HCT116 (cell line): ENCODE data around the gene MYO1A. TPM values are rescaled to one million over a fixed set of nuclear protein-coding genes. Genes with fewer than 3 reads are reported as not detected.

Experiments used
- ATAC-seq: fragments of 200-7000 bp; cut with Tn5 transposase; 2 replicates; pipeline ENCODE4 v1.9.1; 2020; ENCODE audit warnings: mild to moderate bottlenecking, moderate library complexity
- BruUV-seq: library from RNA; stranded (reverse); fragments of 400-500 nt; replicated peaks from 2 replicates; lab custom pipeline; 2021; lab: Mats Ljungman, UMichigan
- CTCF ChIA-PET: fragments of 300-600 bp; sonication (Branson Sonifier 250); formaldehyde crosslinking; loops from one replicate; lab custom pipeline; 2021; ENCODE audit warnings: antibody characterized with exemption; lab: Charles Lee
- POLR2A ChIA-PET: fragments of 300-600, 350-600 bp; sonication (Branson Sonifier 250); formaldehyde crosslinking; loops from one replicate; lab custom pipeline; 2021; ENCODE audit warnings: antibody characterized with exemption; lab: Charles Lee
- RAD21 ChIA-PET, 2 experiments: fragments of 300-600 bp; sonication (Branson Sonifier 250); formaldehyde crosslinking; loops; one replicate each; lab custom pipeline; 2023; ENCODE audit warnings: low total read pairs in 2 of 2; ENCODE audit not compliant: uncharacterized antibody in 2 of 2, unreplicated experiment in 2 of 2, low non-redundant PET in 1 of 2; lab: Charles Lee
- DNase-seq: peaks from one replicate; pipeline ENCODE4 v3.0.0-alpha.2; 2010; ENCODE audit warnings: low read depth, low spot score
- H2AFZ ChIP-seq: fragments of 200-600 bp; shearing (Covaris generic), sonication (generic); 2 replicates; pipeline ENCODE4 v1.6.1; 2017; ENCODE audit warnings: low read depth, mixed run types, mixed read lengths, antibody characterized with exemption, low read length; ENCODE audit not compliant: poor library complexity, severe bottlenecking
- H3K27ac ChIP-seq: 2 replicates; pipeline ENCODE4 v1.5.1; 2012; ENCODE audit warnings: low read depth, low read length
- H3K27me3 ChIP-seq: fragments of 200-600 bp; sonication (generic); 2 replicates; pipeline ENCODE4 v1.6.1; 2016; ENCODE audit warnings: mixed run types, low read length, mixed read lengths; ENCODE audit not compliant: insufficient read depth
- H3K36me3 ChIP-seq, 2 experiments: fragments of 200-500 bp in 1 of 2; fragments of 200-600 bp in 1 of 2; sonication (Bioruptor generic) in 1 of 2; sonication (generic) in 1 of 2; 2 replicates each; pipeline versions ENCODE4 v1.5.1 to v1.6.1; 2014 to 2016; ENCODE audit warnings: low read length in 2 of 2, inconsistent platforms in 1 of 2, mixed read lengths in 1 of 2, mixed run types in 1 of 2; ENCODE audit not compliant: insufficient read depth in 2 of 2, control insufficient read depth in 1 of 2
- H3K4me1 ChIP-seq, 2 experiments: fragments of 200-600 bp in 1 of 2; sonication (generic) in 1 of 2; 2 replicates each; pipeline versions ENCODE4 v1.5.1 to v1.6.1; 2012 to 2017; ENCODE audit warnings: low read length in 2 of 2, inconsistent platforms in 1 of 2, mild to moderate bottlenecking in 1 of 2, mixed read lengths in 1 of 2, mixed run types in 1 of 2, moderate library complexity in 1 of 2; ENCODE audit not compliant: insufficient read depth in 2 of 2, control insufficient read depth in 1 of 2
- H3K4me2 ChIP-seq: fragments of 200-600 bp; sonication (generic); 2 replicates; pipeline ENCODE4 v1.6.1; 2017; ENCODE audit warnings: mixed run types, low read length, mixed read lengths
- H3K4me3 ChIP-seq, 2 experiments: fragments of 200-600 bp in 1 of 2; sonication (generic) in 1 of 2; replicated peaks in 1 of 2; 2 replicates each; pipeline ENCODE4 v1.5.1; 2011 to 2016; ENCODE audit warnings: low read length in 2 of 2, control low read depth in 1 of 2, low read depth in 1 of 2, mild to moderate bottlenecking in 1 of 2, mixed read lengths in 1 of 2, mixed run types in 1 of 2
- H3K79me2 ChIP-seq: fragments of 200-600 bp; sonication (generic); 2 replicates; pipeline ENCODE4 v1.6.1; 2017; ENCODE audit warnings: mild to moderate bottlenecking, mixed run types, low read length, moderate library complexity, mixed read lengths; ENCODE audit not compliant: insufficient read depth
- H3K9ac ChIP-seq: fragments of 200-600 bp; sonication (generic); 2 replicates; pipeline ENCODE4 v1.6.1; 2016; ENCODE audit warnings: low read length, mixed read lengths
- H3K9me2 ChIP-seq: fragments of 200-600 bp; sonication (generic), shearing (Covaris generic); 2 replicates; pipeline ENCODE4 v1.6.1; 2017; ENCODE audit warnings: mixed run types, mild to moderate bottlenecking, moderate library complexity; ENCODE audit not compliant: insufficient read depth
- H3K9me3 ChIP-seq, 2 experiments: fragments of 200-500 bp in 1 of 2; fragments of 200-600 bp in 1 of 2; sonication (Bioruptor generic) in 1 of 2; sonication (generic) in 1 of 2; 2 replicates each; pipeline ENCODE4 v1.6.1; 2014 to 2017; ENCODE audit warnings: low read length in 2 of 2, mixed read lengths in 2 of 2, inconsistent platforms in 1 of 2, low read depth in 1 of 2, mild to moderate bottlenecking in 1 of 2, mixed run types in 1 of 2, moderate library complexity in 1 of 2; ENCODE audit not compliant: control insufficient read depth in 1 of 2, insufficient read depth in 1 of 2
- H4K20me1 ChIP-seq: fragments of 200-600 bp; sonication (generic), shearing (Covaris generic); 2 replicates; pipeline ENCODE4 v1.6.1; 2017; ENCODE audit warnings: mixed run types, mild to moderate bottlenecking, moderate library complexity; ENCODE audit not compliant: insufficient read depth
- CEBPB ChIP-seq: IDR thresholded peaks from 2 replicates; pipeline ENCODE4 v1.6.1; 2012; ENCODE audit warnings: low read depth
- EGR1 ChIP-seq: IDR thresholded peaks from 2 replicates; pipeline ENCODE4 v1.6.1; 2012; ENCODE audit warnings: low read depth
- ELF1 ChIP-seq: IDR thresholded peaks from 2 replicates; pipeline ENCODE4 v1.6.1; 2012; ENCODE audit warnings: low read depth, borderline replicate concordance
- EZH2 ChIP-seq: fragments of 200-600 bp; sonication (generic); IDR thresholded peaks from 2 replicates; pipeline ENCODE4 v1.6.1; 2017; ENCODE audit warnings: antibody characterized with exemption, mixed run types
- EZH2phosphoT487 ChIP-seq: fragments of 200-600 bp; IDR thresholded peaks from 2 replicates; pipeline ENCODE4 v1.6.1; 2018; ENCODE audit warnings: antibody characterized with exemption, borderline replicate concordance
- FOSL1 ChIP-seq: IDR thresholded peaks from 2 replicates; pipeline ENCODE4 v1.6.1; 2012; ENCODE audit warnings: low read depth
- JUND ChIP-seq: IDR thresholded peaks from 2 replicates; pipeline ENCODE4 v1.6.1; 2012
- POLR2A ChIP-seq: IDR thresholded peaks from 2 replicates; pipeline ENCODE4 v1.7.0; 2011; ENCODE audit warnings: borderline replicate concordance; ENCODE audit not compliant: insufficient read depth, insufficient read length; ENCODE audit errors: extremely low read depth
- POLR2AphosphoS5 ChIP-seq: IDR thresholded peaks from 2 replicates; pipeline ENCODE4 v1.6.1; 2011; ENCODE audit warnings: mild to moderate bottlenecking, low read depth, low read length, moderate library complexity
- RAD21 ChIP-seq: IDR thresholded peaks from 2 replicates; pipeline ENCODE4 v1.6.1; 2012; ENCODE audit warnings: low read depth, mild to moderate bottlenecking
- SP1 ChIP-seq: IDR thresholded peaks from 2 replicates; pipeline ENCODE4 v1.6.1; 2012; ENCODE audit warnings: low read depth
- SRF ChIP-seq: IDR thresholded peaks from 2 replicates; pipeline ENCODE4 v1.6.1; 2012; ENCODE audit warnings: low read depth
- TCF7L2 ChIP-seq: IDR thresholded peaks from 2 replicates; pipeline ENCODE4 v1.7.0; 2011; ENCODE audit warnings: borderline replicate concordance, inconsistent platforms; ENCODE audit not compliant: insufficient read depth, insufficient read length; ENCODE audit errors: extremely low read depth
- ZFX ChIP-seq: fragments of 450-650 bp; IDR thresholded peaks from 2 replicates; pipeline ENCODE4 v1.6.1; 2017
- ZNF274 ChIP-seq: fragments of 200-500 bp; sonication (Bioruptor generic); IDR thresholded peaks from 2 replicates; pipeline ENCODE4 v1.6.1; 2014; ENCODE audit warnings: mild to moderate bottlenecking, low read depth, low read length, inconsistent platforms
- intact Hi-C: fragments of 100-400 bp; cut with micrococcal nuclease; formaldehyde crosslinking; loops from 2 replicates; pipeline ENCODE4 v1.10.0; 2022
- total RNA-seq: library from RNA; stranded (reverse); gene quantifications from one replicate; pipeline ENCODE4 v1.2.1, GENCODE V29; 2021; ENCODE audit not compliant: unreplicated experiment
- TF ChIP-seq, protein P1 (sequence below): IDR thresholded peaks from 2 replicates; pipeline ENCODE4 v1.6.1; 2012; ENCODE audit warnings: low read depth
- TF ChIP-seq, protein P2 (sequence below): IDR thresholded peaks from 2 replicates; pipeline ENCODE4 v1.6.1; 2011; ENCODE audit warnings: mild to moderate bottlenecking, low read length, moderate library complexity; ENCODE audit not compliant: insufficient replicate concordance; ENCODE audit errors: extremely low read depth
- TF ChIP-seq, protein P3 (sequence below): IDR thresholded peaks from 2 replicates; pipeline ENCODE4 v1.6.1; 2012

MYO1A gene
- total RNA-seq, 1 experiment from 2014 or later, result 0.76 TPM

DNA sequence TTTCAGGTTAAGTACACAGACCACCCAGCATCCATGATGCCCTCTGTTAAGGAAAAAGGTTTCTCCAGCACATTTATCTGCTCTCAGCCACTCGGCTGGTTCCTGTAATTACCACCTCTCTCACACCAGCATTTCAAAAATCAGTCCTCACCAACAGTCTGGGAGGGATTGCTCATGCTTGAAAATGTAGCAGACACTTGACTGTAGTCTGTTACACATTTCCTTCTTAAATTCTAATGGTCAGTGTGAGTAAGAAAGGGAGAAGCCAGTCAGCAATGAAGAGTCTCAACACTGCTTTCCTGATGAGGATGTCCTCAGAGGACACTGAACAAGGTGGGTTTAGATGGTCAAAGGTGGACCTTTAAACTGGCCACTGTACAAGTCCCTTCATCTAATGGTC is 49.5 kb downstream of the MYO1A start:
- Histone ChIP-seq H3K4me3 (no peak overlapping the region), H3K27me3 (no peaks in the 10 kb centered on the region), H4K20me1 (no peaks in the 10 kb centered on the region), H3K4me2 (no peak overlapping the region), H2AFZ (no peak overlapping the region), H3K9me3 (no peaks in the 10 kb centered on the region), H3K79me2 (peaks cover 47% of the 10 kb centered on the region), H3K4me1 (peaks cover 4 to 12% of the 10 kb centered on the region in 2 experiments), H3K9ac (no peak overlapping the region), H3K27ac (no peak overlapping the region), H3K36me3 (peaks cover 23 to 34% of the 10 kb centered on the region in 2 experiments), H3K9me2 (no peaks in the 10 kb centered on the region)
- TF ChIP-seq POLR2A (no peak), EZH2phosphoT487 (no peak), FOSL1 (no peak), SRF (no peak), POLR2AphosphoS5 (no peak), RAD21 (no peak), CEBPB (no peak), ZNF274 (no peak), ZFX (no peak), JUND (no peak), EGR1 (no peak), TCF7L2 (no peak), EZH2 (no peak), ELF1 (no peak), SP1 (no peak)
- TF ChIP-seq, protein P1, sequence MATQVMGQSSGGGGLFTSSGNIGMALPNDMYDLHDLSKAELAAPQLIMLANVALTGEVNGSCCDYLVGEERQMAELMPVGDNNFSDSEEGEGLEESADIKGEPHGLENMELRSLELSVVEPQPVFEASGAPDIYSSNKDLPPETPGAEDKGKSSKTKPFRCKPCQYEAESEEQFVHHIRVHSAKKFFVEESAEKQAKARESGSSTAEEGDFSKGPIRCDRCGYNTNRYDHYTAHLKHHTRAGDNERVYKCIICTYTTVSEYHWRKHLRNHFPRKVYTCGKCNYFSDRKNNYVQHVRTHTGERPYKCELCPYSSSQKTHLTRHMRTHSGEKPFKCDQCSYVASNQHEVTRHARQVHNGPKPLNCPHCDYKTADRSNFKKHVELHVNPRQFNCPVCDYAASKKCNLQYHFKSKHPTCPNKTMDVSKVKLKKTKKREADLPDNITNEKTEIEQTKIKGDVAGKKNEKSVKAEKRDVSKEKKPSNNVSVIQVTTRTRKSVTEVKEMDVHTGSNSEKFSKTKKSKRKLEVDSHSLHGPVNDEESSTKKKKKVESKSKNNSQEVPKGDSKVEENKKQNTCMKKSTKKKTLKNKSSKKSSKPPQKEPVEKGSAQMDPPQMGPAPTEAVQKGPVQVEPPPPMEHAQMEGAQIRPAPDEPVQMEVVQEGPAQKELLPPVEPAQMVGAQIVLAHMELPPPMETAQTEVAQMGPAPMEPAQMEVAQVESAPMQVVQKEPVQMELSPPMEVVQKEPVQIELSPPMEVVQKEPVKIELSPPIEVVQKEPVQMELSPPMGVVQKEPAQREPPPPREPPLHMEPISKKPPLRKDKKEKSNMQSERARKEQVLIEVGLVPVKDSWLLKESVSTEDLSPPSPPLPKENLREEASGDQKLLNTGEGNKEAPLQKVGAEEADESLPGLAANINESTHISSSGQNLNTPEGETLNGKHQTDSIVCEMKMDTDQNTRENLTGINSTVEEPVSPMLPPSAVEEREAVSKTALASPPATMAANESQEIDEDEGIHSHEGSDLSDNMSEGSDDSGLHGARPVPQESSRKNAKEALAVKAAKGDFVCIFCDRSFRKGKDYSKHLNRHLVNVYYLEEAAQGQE, result no peak
- TF ChIP-seq, protein P2, sequence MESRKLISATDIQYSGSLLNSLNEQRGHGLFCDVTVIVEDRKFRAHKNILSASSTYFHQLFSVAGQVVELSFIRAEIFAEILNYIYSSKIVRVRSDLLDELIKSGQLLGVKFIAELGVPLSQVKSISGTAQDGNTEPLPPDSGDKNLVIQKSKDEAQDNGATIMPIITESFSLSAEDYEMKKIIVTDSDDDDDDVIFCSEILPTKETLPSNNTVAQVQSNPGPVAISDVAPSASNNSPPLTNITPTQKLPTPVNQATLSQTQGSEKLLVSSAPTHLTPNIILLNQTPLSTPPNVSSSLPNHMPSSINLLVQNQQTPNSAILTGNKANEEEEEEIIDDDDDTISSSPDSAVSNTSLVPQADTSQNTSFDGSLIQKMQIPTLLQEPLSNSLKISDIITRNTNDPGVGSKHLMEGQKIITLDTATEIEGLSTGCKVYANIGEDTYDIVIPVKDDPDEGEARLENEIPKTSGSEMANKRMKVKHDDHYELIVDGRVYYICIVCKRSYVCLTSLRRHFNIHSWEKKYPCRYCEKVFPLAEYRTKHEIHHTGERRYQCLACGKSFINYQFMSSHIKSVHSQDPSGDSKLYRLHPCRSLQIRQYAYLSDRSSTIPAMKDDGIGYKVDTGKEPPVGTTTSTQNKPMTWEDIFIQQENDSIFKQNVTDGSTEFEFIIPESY, result no peak
- TF ChIP-seq, protein P3, sequence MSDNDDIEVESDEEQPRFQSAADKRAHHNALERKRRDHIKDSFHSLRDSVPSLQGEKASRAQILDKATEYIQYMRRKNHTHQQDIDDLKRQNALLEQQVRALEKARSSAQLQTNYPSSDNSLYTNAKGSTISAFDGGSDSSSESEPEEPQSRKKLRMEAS, result no peak
- intact Hi-C loops, result no loop called here
- BruUV-seq, result no TSS peak
- DNase-seq (no peak), ATAC-seq (no peak)
- RAD21 ChIA-PET, result no interaction called here
- CTCF ChIA-PET, result interaction anchor here (1.0 to 2.8 kb wide), 4 partner anchors 111 to 243 kb away, joined by 3 to 19 read pairs (median 11); partner anchors contain the start of genes HSD17B6 and STAT6
- POLR2A ChIA-PET, result no interaction called here
